ENCODE measurements around the gene AATF. TPM values are rescaled to one million over a fixed set of nuclear protein-coding genes. Genes with fewer than 3 reads are reported as not detected.

The AATF gene
- total RNA-seq, 1 experiment from 2014 or later: 61.0 TPM

DNA sequence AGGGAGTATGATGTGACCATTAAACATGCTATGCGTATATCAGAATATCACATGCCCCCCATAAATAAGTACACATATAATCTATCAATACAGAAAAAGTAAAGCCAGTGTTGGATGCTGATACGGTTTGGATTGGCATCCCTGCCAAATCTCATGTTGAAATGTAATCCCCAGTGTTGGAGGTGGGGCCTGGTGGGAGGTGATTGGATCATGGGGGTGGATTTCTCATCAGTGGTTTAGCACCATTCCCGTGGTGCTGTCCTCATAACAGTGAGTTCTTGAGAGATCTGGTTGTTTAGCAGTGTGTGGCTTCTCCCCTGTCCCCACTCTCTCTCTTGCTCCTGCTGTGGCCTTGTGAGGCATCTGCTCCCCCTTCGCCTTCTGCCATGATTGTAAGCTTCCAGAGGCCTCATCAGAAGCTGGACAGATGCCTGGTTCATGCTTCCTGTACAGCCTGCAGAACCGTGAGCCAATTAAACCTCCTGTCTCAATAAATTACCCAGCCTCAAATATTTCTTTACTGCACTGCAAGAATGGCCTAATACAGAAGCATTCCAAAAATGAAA, 88.9 kb downstream of the AATF start:
- no peak overlapping the region for H3K4me3 Mint-ChIP-seq
- H3K9me3 Mint-ChIP-seq: 0 out of 2 replicates have a peak, but pooled peaks cover 9% of the 10 kb centered on the region
- POLR2A ChIA-PET: no interaction called here
- no peak overlapping the region; the same call in 1 of the 2 replicates for H3K27ac Mint-ChIP-seq
- DNase-seq (ENCODE audit: low spot score): no peak
- H3K36me3 Mint-ChIP-seq: peaks cover 21% of the 10 kb centered on the region
- ATAC-seq: no peak
- TF ChIP-seq KAT7 (CRISPR knock-in tag; IDR thresholded peaks at IDR 0.05; ENCODE audit: borderline replicate concordance) (no peak), TP53 (CRISPR knock-in tag; IDR thresholded peaks at IDR 0.05) (no peak), SP1 (CRISPR knock-in tag; conservative IDR thresholded peaks at IDR 0.05) (no peak), ZNF416 (CRISPR knock-in tag; IDR thresholded peaks at IDR 0.05) (no peak), GRHL2 (CRISPR knock-in tag; IDR thresholded peaks at IDR 0.05; ENCODE audit: insufficient replicate concordance, severe bottlenecking) (no peak), NR1H2 (CRISPR knock-in tag; IDR thresholded peaks at IDR 0.05) (no peak), RELA (CRISPR knock-in tag; IDR thresholded peaks at IDR 0.05; ENCODE audit: borderline replicate concordance) (no peak)
- TF ChIP-seq, protein P1, sequence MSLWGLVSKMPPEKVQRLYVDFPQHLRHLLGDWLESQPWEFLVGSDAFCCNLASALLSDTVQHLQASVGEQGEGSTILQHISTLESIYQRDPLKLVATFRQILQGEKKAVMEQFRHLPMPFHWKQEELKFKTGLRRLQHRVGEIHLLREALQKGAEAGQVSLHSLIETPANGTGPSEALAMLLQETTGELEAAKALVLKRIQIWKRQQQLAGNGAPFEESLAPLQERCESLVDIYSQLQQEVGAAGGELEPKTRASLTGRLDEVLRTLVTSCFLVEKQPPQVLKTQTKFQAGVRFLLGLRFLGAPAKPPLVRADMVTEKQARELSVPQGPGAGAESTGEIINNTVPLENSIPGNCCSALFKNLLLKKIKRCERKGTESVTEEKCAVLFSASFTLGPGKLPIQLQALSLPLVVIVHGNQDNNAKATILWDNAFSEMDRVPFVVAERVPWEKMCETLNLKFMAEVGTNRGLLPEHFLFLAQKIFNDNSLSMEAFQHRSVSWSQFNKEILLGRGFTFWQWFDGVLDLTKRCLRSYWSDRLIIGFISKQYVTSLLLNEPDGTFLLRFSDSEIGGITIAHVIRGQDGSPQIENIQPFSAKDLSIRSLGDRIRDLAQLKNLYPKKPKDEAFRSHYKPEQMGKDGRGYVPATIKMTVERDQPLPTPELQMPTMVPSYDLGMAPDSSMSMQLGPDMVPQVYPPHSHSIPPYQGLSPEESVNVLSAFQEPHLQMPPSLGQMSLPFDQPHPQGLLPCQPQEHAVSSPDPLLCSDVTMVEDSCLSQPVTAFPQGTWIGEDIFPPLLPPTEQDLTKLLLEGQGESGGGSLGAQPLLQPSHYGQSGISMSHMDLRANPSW (CRISPR knock-in tag; conservative IDR thresholded peaks at IDR 0.05; ENCODE audit: low read depth): no peak
- TF ChIP-seq, protein P2, sequence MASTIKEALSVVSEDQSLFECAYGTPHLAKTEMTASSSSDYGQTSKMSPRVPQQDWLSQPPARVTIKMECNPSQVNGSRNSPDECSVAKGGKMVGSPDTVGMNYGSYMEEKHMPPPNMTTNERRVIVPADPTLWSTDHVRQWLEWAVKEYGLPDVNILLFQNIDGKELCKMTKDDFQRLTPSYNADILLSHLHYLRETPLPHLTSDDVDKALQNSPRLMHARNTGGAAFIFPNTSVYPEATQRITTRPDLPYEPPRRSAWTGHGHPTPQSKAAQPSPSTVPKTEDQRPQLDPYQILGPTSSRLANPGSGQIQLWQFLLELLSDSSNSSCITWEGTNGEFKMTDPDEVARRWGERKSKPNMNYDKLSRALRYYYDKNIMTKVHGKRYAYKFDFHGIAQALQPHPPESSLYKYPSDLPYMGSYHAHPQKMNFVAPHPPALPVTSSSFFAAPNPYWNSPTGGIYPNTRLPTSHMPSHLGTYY (CRISPR knock-in tag; IDR thresholded peaks at IDR 0.05): no peak
- TF ChIP-seq, protein P3, sequence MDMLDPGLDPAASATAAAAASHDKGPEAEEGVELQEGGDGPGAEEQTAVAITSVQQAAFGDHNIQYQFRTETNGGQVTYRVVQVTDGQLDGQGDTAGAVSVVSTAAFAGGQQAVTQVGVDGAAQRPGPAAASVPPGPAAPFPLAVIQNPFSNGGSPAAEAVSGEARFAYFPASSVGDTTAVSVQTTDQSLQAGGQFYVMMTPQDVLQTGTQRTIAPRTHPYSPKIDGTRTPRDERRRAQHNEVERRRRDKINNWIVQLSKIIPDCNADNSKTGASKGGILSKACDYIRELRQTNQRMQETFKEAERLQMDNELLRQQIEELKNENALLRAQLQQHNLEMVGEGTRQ (CRISPR knock-in tag; IDR thresholded peaks at IDR 0.05): no peak
- TF ChIP-seq, protein P4, sequence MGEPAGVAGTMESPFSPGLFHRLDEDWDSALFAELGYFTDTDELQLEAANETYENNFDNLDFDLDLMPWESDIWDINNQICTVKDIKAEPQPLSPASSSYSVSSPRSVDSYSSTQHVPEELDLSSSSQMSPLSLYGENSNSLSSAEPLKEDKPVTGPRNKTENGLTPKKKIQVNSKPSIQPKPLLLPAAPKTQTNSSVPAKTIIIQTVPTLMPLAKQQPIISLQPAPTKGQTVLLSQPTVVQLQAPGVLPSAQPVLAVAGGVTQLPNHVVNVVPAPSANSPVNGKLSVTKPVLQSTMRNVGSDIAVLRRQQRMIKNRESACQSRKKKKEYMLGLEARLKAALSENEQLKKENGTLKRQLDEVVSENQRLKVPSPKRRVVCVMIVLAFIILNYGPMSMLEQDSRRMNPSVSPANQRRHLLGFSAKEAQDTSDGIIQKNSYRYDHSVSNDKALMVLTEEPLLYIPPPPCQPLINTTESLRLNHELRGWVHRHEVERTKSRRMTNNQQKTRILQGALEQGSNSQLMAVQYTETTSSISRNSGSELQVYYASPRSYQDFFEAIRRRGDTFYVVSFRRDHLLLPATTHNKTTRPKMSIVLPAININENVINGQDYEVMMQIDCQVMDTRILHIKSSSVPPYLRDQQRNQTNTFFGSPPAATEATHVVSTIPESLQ (CRISPR knock-in tag; IDR thresholded peaks at IDR 0.05): no peak
- H3K4me1 Mint-ChIP-seq: peaks cover 8% of the 10 kb centered on the region
- H3K27me3 Mint-ChIP-seq (ENCODE audit: low read depth): no peaks in the 10 kb centered on the region
- CTCF ChIA-PET: no interaction called here

DNA sequence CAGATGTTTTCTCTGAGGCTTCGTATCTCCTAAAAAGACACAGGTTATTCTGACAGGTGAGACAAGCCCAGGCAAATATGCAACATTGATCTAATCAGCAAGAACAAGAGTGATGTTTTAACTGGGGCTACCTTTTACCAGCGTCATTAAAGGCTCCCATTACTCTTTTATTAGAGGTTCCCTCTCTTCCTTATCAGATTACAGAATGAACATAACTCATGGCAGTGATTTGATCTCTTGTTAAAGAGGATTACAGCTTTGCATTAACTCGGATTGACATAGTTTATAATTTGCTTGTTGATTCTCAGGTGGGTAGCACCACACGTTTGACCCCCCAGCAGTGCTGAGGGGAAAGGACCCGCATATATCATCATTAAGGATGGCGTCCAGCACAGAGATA, 90.5 kb downstream of the AATF start:
- DNase-seq (ENCODE audit: low spot score) (no peak), ATAC-seq (no peak)
- Mint-ChIP-seq H3K4me3 (no peak overlapping the region), H3K27me3 (ENCODE audit: low read depth) (no peaks in the 10 kb centered on the region), H3K27ac (no peak overlapping the region), H3K36me3 (peaks cover 11% of the 10 kb centered on the region), H3K9me3 (peaks cover 7% of the 10 kb centered on the region), H3K4me1 (peaks cover 18% of the 10 kb centered on the region)
- CTCF ChIA-PET: interaction anchor here (1.4 kb wide), 1 partner anchor 9 kb away, joined by 3 read pairs; no protein-coding TSS in a partner anchor
- POLR2A ChIA-PET: no interaction called here
- TF ChIP-seq ESRRA (CRISPR knock-in tag; IDR thresholded peaks at IDR 0.05; ENCODE audit: borderline replicate concordance): no peak
- TF ChIP-seq, protein P5, sequence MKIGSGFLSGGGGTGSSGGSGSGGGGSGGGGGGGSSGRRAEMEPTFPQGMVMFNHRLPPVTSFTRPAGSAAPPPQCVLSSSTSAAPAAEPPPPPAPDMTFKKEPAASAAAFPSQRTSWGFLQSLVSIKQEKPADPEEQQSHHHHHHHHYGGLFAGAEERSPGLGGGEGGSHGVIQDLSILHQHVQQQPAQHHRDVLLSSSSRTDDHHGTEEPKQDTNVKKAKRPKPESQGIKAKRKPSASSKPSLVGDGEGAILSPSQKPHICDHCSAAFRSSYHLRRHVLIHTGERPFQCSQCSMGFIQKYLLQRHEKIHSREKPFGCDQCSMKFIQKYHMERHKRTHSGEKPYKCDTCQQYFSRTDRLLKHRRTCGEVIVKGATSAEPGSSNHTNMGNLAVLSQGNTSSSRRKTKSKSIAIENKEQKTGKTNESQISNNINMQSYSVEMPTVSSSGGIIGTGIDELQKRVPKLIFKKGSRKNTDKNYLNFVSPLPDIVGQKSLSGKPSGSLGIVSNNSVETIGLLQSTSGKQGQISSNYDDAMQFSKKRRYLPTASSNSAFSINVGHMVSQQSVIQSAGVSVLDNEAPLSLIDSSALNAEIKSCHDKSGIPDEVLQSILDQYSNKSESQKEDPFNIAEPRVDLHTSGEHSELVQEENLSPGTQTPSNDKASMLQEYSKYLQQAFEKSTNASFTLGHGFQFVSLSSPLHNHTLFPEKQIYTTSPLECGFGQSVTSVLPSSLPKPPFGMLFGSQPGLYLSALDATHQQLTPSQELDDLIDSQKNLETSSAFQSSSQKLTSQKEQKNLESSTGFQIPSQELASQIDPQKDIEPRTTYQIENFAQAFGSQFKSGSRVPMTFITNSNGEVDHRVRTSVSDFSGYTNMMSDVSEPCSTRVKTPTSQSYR (CRISPR knock-in tag; IDR thresholded peaks at IDR 0.05): no peak
- TF ChIP-seq, protein P1 (CRISPR knock-in tag; conservative IDR thresholded peaks at IDR 0.05; ENCODE audit: low read depth): no peak
- TF ChIP-seq, protein P6, sequence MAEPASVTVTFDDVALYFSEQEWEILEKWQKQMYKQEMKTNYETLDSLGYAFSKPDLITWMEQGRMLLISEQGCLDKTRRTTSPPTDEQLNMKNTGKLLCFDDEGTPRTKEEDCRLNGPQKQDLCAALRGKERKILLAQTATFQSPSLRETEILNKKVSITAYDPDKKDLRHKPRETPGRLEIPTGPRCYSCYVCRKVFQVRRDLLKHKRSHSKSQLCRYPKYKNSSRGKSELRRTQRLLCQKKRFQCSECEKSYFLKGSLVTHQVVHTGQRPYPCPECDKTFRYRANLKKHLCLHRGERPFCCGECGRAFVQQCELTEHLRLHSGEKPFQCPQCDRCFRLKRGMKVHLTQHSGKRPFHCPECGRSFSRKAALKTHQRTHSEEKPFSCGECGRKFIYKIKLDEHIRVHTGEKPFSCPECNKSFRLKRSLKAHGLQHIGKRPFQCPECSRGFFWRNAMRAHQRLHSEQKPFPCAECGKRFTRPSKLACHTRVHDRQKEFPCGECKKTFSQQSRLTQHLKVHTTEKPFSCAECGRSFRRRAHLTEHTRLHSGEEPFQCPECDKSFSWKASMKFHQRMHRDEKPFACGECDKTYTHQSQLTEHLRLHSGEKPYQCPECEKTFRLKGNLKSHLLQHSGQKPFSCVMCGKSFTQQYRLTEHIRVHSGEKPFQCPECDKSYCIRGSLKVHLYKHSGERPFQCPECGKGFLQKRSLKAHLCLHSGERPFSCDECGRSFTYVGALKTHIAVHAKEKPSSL (CRISPR knock-in tag; conservative IDR thresholded peaks at IDR 0.05): no peak
- TF ChIP-seq, protein P7, sequence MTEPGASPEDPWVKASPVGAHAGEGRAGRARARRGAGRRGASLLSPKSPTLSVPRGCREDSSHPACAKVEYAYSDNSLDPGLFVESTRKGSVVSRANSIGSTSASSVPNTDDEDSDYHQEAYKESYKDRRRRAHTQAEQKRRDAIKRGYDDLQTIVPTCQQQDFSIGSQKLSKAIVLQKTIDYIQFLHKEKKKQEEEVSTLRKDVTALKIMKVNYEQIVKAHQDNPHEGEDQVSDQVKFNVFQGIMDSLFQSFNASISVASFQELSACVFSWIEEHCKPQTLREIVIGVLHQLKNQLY (CRISPR knock-in tag; IDR thresholded peaks at IDR 0.05): no peak

Measured in WTC11 (cell line).